CD14-positive monocyte (primary cell): Measurements from ENCODE around the gene DBF4B. TPM values are rescaled to one million over a fixed set of nuclear protein-coding genes. Genes with fewer than 3 reads are reported as not detected.
A peak's percentile ranks its signal among the peaks of the same experiment; 100 is the strongest.

ENCODE experiments used
- DNase-seq, 3 donors: peaks; one replicate each; pipeline ENCODE4 v3.0.0-alpha.2; 2011 to 2022
- H2AFZ ChIP-seq: 2 replicates; pipeline ENCODE4 v1.6.0; 2012; ENCODE audit warnings: mild to moderate bottlenecking, low read depth, low read length, inconsistent platforms; ENCODE audit not compliant: insufficient read depth, poor library complexity, severe bottlenecking
- H3K27ac ChIP-seq, 2 donors: 1 replicate in 1 of 2; 2 replicates in 1 of 2; pipeline ENCODE4 v1.5.1; 2012 to 2013; ENCODE audit warnings: low read length in 2 of 2, control low read depth in 1 of 2, inconsistent platforms in 1 of 2, low read depth in 1 of 2, mild to moderate bottlenecking in 1 of 2
- H3K27me3 ChIP-seq, 2 donors: one replicate each; pipeline versions ENCODE4 v1.6.0 to v1.6.1; 2011 to 2013; ENCODE audit warnings: low read length in 2 of 2; ENCODE audit not compliant: control insufficient read depth in 2 of 2, insufficient read depth in 2 of 2
- H3K36me3 ChIP-seq, 2 donors: replicated peaks in 1 of 2; 1 replicate in 1 of 2; 2 replicates in 1 of 2; pipeline versions ENCODE4 v1.5.1 to v1.6.1; 2012 to 2013; ENCODE audit warnings: low read length in 2 of 2, control low read depth in 1 of 2, inconsistent platforms in 1 of 2, mild to moderate bottlenecking in 1 of 2; ENCODE audit not compliant: insufficient read depth in 2 of 2, control insufficient read depth in 1 of 2
- H3K4me1 ChIP-seq, 2 donors: 1 replicate in 1 of 2; 2 replicates in 1 of 2; pipeline versions ENCODE4 v1.5.1 to v1.6.1; 2012 to 2013; ENCODE audit warnings: low read length in 2 of 2, control low read depth in 1 of 2, inconsistent platforms in 1 of 2, mild to moderate bottlenecking in 1 of 2, moderate library complexity in 1 of 2; ENCODE audit not compliant: insufficient read depth in 2 of 2, control insufficient read depth in 1 of 2
- H3K4me2 ChIP-seq: replicated peaks from 2 replicates; pipeline ENCODE3; 2012; ENCODE audit warnings: low read length, moderate library complexity, mild to moderate bottlenecking; ENCODE audit not compliant: poor library complexity, severe bottlenecking; ENCODE audit errors: extremely low read depth
- H3K4me3 ChIP-seq, 3 experiments: fragments of 200-600 bp in 1 of 3; sonication (generic) in 1 of 3; replicated peaks in 1 of 3; 1 replicate in 2 of 3; 2 replicates in 1 of 3; pipeline ENCODE4 v1.5.1; 2011 to 2013; ENCODE audit warnings: low read length in 3 of 3, mild to moderate bottlenecking in 3 of 3, control low read depth in 2 of 3, low read depth in 2 of 3, inconsistent platforms in 1 of 3, moderate library complexity in 1 of 3
- H3K79me2 ChIP-seq: 2 replicates; pipeline ENCODE4 v1.6.0; 2012; ENCODE audit warnings: mild to moderate bottlenecking, control low read depth, inconsistent platforms, low read length, moderate library complexity; ENCODE audit not compliant: insufficient read depth
- H3K9ac ChIP-seq: 2 replicates; pipeline ENCODE4 v1.6.0; 2017; ENCODE audit warnings: low read length, mild to moderate bottlenecking; ENCODE audit not compliant: insufficient read depth, poor library complexity, severe bottlenecking
- H3K9me3 ChIP-seq, 2 donors: replicated peaks in 1 of 2; 1 replicate in 1 of 2; 2 replicates in 1 of 2; pipeline versions ENCODE4 v1.5.1 to v1.6.1; 2012 to 2013; ENCODE audit warnings: low read length in 2 of 2, control low read depth in 1 of 2; ENCODE audit not compliant: control insufficient read depth in 1 of 2, insufficient read depth in 1 of 2
- H4K20me1 ChIP-seq: 2 replicates; pipeline ENCODE4 v1.6.0; 2012; ENCODE audit warnings: mild to moderate bottlenecking, low read length, control low read depth, moderate library complexity; ENCODE audit not compliant: insufficient read depth
- H3K27ac Mint-ChIP-seq, 7 donors: one replicate each; pipeline ENCODE4 v1.8.0; 2020; ENCODE audit warnings: mild to moderate bottlenecking in 7 of 7, mixed read lengths in 7 of 7, moderate library complexity in 6 of 7, inconsistent platforms in 2 of 7
- H3K27me3 Mint-ChIP-seq, 3 donors: one replicate each; pipeline ENCODE4 v1.8.0; 2021 to 2022; ENCODE audit warnings: low read depth in 3 of 3, mild to moderate bottlenecking in 3 of 3, mixed read lengths in 3 of 3, moderate library complexity in 3 of 3, inconsistent platforms in 1 of 3
- H3K36me3 Mint-ChIP-seq, 2 donors: one replicate each; pipeline ENCODE4 v1.8.0; 2020; ENCODE audit warnings: mixed read lengths in 2 of 2, inconsistent platforms in 1 of 2, mild to moderate bottlenecking in 1 of 2
- H3K4me1 Mint-ChIP-seq: one replicate; pipeline ENCODE4 v1.8.0; 2020; ENCODE audit warnings: mild to moderate bottlenecking, mixed read lengths
- H3K4me3 Mint-ChIP-seq, 2 donors: one replicate each; pipeline ENCODE4 v1.8.0; 2020; ENCODE audit warnings: mild to moderate bottlenecking in 2 of 2, mixed read lengths in 2 of 2, moderate library complexity in 1 of 2
- H3K9me3 Mint-ChIP-seq, 7 donors: one replicate each; pipeline ENCODE4 v1.8.0; 2020 to 2022; ENCODE audit warnings: mixed read lengths in 7 of 7, mild to moderate bottlenecking in 6 of 7, moderate library complexity in 6 of 7, inconsistent platforms in 2 of 7
- CTCF ChIP-seq: fragments of 200-600 bp; IDR thresholded peaks from one replicate; pipeline ENCODE4 v1.8.0; 2022; ENCODE audit warnings: antibody characterized with exemption, mild to moderate bottlenecking
- WGBS: methylation state at CpG from one replicate; pipeline ENCODE4 v1.1.5; 2013; ENCODE audit warnings: missing lambda C conversion rate; ENCODE audit not compliant: insufficient coverage; 5-methylcytosine and 5-hydroxymethylcytosine counted together
- intact Hi-C, 2 donors: fragments of 100-400 bp; cut with micrococcal nuclease; formaldehyde crosslinking; loops; one replicate each; pipeline versions ENCODE4 v1.15.0 to v1.15.1; 2023
- polyA plus RNA-seq, 3 donors: library from polyadenylated mRNA; depleted of rRNA in 1 of 3; unstranded in 2 of 3; stranded (reverse) in 1 of 3; fragments of 300-500 nt in 2 of 3; fragments of >200 nt in 1 of 3; fragmentation: Illumina TruSeq in 2 of 3; gene quantifications; 1 replicate in 2 of 3; 2 replicates in 1 of 3; pipeline ENCODE4 v1.2.3, GENCODE V29; 2012 to 2021

The DBF4B gene
- polyA plus RNA-seq, 3 donors: 0.23 to 2.9 (median 0.34) TPM

- H3K27ac ChIP-seq: no peak overlapping the region
- H3K4me2 ChIP-seq: no peak overlapping the region
- H4K20me1 ChIP-seq: no peaks in the 10 kb centered on the region
- Mint-ChIP-seq H3K36me3 (peaks cover 55 to 66% of the 10 kb centered on the region in 2 donors), H3K27ac (peak overlapping the region in 1 of 7 donors; percentile 42), H3K9me3 (peaks cover 0 to 3% (median 0%) of the 10 kb centered on the region in 7 donors), H3K4me3 (no peak overlapping the region), H3K27me3 (peaks cover 0 to 5% (median 1%) of the 10 kb centered on the region in 3 donors), H3K4me1 (no peaks in the 10 kb centered on the region)
- no peaks in the 10 kb centered on the region for H3K4me1 ChIP-seq
- intact Hi-C loops: no loop called here
- no peaks in the 10 kb centered on the region for H3K9me3 ChIP-seq
- H3K79me2 ChIP-seq: no peaks in the 10 kb centered on the region
- TF ChIP-seq CTCF: no peak
- H3K9ac ChIP-seq: no peak overlapping the region
- peaks cover 35 to 57% of the 10 kb centered on the region in 2 donors for H3K36me3 ChIP-seq
- no peak for DNase-seq
- H3K27me3 ChIP-seq: no peaks in the 10 kb centered on the region
- H2AFZ ChIP-seq: no peak overlapping the region
- no peak overlapping the region for H3K4me3 ChIP-seq
Measured at GRCh38 chr17:44747566-44747965, 39.1 kb downstream of the DBF4B start.

- intact Hi-C loops: no loop called here
- Mint-ChIP-seq H3K36me3 (peaks cover 47 to 55% of the 10 kb centered on the region in 2 donors), H3K9me3 (peaks cover 0 to 3% (median 0%) of the 10 kb centered on the region in 7 donors), H3K27ac (peak overlapping the region in 1 of 7 donors; percentile 36), H3K4me1 (no peaks in the 10 kb centered on the region), H3K27me3 (peaks cover 0 to 5% (median 1%) of the 10 kb centered on the region in 3 donors), H3K4me3 (no peak overlapping the region)
- 98% methylated on average over 19 of the region's 19 CpGs for WGBS
- H3K4me3 ChIP-seq: no peak overlapping the region
- no peak overlapping the region for H2AFZ ChIP-seq
- H3K36me3 ChIP-seq: peaks cover 35 to 55% of the 10 kb centered on the region in 2 donors
- no peaks in the 10 kb centered on the region for H3K27me3 ChIP-seq
- H4K20me1 ChIP-seq: no peaks in the 10 kb centered on the region
- no peaks in the 10 kb centered on the region for H3K4me1 ChIP-seq
- no peaks in the 10 kb centered on the region for H3K9me3 ChIP-seq
- H3K9ac ChIP-seq: no peak overlapping the region
- no peaks in the 10 kb centered on the region for H3K79me2 ChIP-seq
- no peak for TF ChIP-seq CTCF
- no peak for DNase-seq
- H3K4me2 ChIP-seq: no peak overlapping the region
- no peak overlapping the region for H3K27ac ChIP-seq
Measured at GRCh38 chr17:44749076-44749979, 40.9 kb downstream of the DBF4B start.
